SK-N-DZ (cell line): ENCODE measurements around the gene SHPK. TPM values are rescaled to one million over a fixed set of nuclear protein-coding genes. Genes with fewer than 3 reads are reported as not detected.

ENCODE experiments used
- DNase-seq: peaks from one replicate; pipeline ENCODE4 v3.0.0-alpha.2; 2015; ENCODE audit warnings: low spot score
- polyA plus RNA-seq, 2 experiments: library from polyadenylated mRNA; depleted of rRNA; stranded (reverse); fragments of >200 nt; gene quantifications; 2 replicates each; pipeline ENCODE4 v1.2.3, GENCODE V29; 2014

SHPK gene, protein sequence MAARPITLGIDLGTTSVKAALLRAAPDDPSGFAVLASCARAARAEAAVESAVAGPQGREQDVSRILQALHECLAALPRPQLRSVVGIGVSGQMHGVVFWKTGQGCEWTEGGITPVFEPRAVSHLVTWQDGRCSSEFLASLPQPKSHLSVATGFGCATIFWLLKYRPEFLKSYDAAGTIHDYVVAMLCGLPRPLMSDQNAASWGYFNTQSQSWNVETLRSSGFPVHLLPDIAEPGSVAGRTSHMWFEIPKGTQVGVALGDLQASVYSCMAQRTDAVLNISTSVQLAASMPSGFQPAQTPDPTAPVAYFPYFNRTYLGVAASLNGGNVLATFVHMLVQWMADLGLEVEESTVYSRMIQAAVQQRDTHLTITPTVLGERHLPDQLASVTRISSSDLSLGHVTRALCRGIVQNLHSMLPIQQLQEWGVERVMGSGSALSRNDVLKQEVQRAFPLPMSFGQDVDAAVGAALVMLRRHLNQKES
- 29.7 and 32.4 TPM in 2 replicates for polyA plus RNA-seq (2014; cell fraction: cytosol; rRNA removed)
- 15.1 and 17.5 TPM in 2 replicates for polyA plus RNA-seq (2014; cell fraction: nucleus; rRNA removed)

DNA sequence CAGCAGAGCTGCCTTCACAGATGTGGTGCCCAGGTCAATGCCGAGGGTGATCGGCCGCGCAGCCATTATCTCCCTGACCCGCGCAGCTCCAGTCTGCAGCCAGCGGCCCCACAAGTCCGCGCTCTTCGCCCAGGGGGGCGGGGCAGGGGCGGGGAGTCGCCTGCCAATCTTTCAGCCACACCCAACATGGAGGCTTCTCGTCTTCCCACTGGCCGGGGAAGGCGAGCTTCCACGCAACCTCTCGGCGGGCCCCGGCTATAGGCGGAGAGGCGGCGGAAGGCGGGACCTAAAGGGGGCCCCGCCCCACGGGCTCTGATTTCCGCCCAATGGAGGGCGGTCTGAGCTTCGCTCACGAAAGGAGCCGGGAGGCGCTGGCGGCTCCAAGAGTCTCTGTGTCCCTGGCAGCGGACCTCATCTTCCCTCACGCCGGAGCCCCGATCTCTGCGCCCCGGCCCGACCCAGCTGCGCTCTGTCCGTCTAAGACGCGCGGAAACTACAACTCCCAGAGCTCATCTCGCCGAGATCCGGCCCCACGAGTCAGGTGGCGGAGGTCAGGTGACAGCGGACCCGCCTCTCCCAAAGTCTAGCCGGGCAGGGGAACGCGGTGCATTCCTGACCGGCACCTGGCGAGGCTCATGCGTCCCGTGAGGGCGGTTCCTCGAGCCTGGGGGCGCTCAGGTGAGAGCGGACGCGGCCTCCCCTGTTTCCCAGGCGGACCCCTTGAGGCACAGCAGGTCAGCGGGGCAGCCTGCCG lies at the start of gene SHPK, which contains the start of gene CTNS:
Gene SHPK, minus strand, starts transcription at position 97 of the 754 bp plus-strand sequence. Its CDS starts 31 bp downstream, at position 66.
Gene CTNS, plus strand, starts transcription at position 607 of the 754 bp plus-strand sequence. CDS start 3,447 bp downstream, outside the sequence.
- DNase-seq = peak; percentile 98

DNA sequence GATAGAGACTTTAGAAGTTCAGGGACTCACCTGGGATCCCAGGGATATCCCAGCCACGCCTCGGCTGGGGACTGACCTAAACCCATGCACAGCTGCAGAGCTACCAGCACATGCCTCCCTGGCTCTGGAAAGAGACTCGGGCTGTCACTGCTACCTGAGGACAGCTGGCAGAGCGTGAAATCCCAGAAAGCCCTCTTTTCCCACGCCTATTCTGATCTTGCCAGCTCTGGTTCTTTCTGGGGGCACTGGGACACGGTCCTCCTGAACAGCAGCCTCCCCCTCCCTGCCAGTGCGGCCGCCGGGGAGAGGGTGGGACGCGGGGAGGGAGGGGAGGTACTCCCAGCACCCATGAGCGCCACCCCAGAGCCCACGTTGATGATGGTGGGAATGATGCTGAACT lies 49.1 kb upstream of the SHPK start:
- no peak for DNase-seq

DNA sequence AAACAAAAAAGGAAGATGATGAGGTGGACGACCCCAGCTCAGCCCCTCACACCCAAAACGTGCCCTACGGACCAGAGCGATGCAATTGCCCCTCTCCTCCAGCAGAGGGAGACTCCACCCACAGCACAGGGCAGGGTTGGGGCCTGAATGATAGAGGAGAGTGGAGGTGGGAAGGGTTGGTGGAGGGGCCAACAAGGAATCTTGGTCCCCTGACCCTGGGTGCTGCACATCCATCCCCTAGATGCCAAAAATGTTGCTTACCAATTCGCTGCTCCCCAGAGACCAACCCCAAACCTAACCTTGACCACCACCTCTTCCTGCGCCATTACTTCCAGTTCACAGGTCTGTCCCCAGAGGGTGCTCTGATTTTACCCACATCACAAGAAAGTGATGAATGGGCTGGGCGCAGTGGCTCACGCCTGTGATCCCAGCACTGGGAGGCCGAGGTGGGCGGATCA lies 47.0 kb upstream of the SHPK start:
- DNase-seq = peak; percentile 61

DNA sequence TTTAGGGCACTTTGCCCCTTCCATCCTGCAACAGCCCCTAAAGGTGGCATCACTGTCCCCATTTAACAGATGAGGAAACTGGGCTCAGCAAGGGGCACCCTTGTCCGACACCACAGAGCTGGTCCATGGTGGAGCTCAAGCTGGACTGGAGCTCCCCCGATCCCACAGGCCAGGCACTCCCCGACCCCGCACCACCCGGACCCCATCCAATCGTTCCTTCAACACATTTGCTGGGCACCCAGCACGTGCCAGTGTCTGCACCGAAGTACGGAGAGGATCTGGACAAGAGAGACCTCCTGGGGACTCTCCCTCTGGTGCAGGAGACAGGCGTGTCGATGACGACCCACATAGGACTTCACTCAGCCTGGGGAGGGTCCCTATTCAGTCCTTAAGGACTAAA lies 46.0 kb upstream of the SHPK start:
- DNase-seq = no peak

DNA sequence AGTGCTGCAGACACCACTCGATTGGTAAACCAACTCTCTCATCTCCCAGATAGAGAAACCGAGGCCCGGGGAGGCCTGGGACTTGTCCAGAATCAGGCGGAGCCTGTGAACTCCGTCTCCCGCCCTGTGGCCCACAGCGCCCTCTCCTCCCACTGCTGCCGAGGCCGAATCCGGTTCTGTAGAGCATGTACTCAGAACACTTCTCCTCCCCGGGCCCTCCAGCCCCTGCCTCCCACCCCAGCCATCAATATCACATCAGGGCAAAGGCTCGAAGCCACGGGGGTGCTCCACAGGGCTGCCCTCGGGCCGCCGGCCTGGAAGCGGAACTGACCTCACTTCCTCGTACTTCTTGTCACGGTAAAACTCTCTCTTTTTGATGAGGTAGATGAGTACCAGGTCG lies 45.5 kb upstream of the SHPK start:
- no peak for DNase-seq

DNA sequence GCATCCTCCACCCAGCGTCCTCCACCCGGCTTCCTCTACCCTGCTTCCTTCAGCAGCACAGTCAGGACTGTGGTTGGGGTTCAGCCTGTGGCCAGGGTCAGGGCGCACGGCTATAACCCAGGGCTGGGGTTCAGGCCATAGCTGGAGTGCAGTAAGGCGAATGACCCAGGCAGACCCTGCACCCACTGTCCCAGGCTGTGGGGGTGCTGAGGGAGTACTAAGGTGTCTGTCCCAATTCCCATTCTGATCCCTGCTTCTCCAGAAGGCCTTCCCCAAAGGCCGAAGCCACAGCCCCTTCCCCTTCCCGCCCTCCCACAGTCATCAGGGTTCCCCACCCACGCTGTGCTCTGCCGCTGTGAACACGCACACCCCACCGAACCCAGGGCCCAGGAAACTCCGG lies 45.0 kb upstream of the SHPK start:
- DNase-seq = no peak

- DNase-seq = no peak
These were observed 43.6 kb upstream of the SHPK start for GRCh38 chr17:3679531-3680126.

- DNase-seq = no peak
These were observed 42.9 kb upstream of the SHPK start for GRCh38 chr17:3678821-3679530.

GRCh38 chr17:3678095-3678820 lies 42.2 kb upstream of the SHPK start:
- no peak for DNase-seq

DNA sequence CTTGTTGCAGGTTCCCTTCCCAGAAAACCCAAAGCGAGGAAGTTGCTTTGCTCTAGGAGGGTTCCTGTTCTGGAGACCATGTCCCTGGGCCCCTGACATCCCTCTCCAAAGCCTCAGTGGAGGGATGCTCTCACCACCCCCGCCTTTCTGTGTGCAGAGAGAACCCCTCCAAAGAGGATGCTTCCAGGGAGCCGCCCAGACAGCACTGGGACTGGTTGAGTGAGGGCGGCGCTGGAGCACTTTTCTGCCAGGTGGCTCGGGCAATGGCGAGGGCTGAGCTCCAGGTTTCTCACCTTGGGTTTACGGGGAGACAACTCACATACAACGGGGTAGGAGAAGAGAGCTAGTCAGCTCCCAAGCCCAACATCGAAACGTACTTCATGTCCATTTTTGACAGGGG lies 39.8 kb upstream of the SHPK start:
- DNase-seq = no peak

DNA sequence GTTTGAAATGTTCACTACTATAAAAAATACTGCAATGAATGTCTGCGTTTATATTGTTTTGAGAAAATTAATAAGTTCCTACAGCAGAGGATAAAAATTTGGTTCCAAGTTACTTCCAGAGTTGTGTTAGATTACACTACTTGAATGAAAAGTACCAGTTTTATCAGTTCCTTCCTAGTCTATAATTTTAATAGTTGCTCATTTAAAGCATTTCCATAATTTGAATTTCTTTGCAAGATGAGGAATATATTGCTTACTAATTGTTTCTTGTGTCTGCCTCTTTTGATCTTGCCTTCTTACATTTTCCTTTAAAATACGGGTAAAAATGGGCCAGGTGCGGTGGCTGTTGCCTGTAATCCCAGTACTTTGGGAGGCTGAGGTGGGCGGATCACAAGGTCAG lies 36.5 kb upstream of the SHPK start:
- no peak for DNase-seq

DNA sequence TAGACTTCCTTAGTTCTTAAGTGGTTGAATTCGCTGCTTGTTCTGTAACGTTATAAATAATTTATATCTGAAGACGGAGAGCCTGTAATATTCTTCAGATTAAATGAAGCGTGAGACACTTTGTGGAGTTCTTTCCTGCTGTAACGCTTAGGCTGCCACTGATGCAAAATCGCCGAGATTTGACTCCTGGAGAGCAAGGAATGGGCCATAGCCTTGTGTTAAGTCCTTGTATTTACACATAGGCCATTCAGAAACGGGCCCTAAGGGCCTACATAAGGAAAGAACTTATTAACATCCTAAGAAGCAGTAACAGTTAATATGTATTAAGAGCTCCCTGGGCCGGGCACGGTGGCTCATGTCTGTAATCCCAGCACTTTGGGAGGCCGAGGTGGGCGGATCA lies 33.5 kb upstream of the SHPK start:
- DNase-seq = no peak

- no peak for DNase-seq
These were observed 33.0 kb upstream of the SHPK start for GRCh38 chr17:3669085-3669347.

DNA sequence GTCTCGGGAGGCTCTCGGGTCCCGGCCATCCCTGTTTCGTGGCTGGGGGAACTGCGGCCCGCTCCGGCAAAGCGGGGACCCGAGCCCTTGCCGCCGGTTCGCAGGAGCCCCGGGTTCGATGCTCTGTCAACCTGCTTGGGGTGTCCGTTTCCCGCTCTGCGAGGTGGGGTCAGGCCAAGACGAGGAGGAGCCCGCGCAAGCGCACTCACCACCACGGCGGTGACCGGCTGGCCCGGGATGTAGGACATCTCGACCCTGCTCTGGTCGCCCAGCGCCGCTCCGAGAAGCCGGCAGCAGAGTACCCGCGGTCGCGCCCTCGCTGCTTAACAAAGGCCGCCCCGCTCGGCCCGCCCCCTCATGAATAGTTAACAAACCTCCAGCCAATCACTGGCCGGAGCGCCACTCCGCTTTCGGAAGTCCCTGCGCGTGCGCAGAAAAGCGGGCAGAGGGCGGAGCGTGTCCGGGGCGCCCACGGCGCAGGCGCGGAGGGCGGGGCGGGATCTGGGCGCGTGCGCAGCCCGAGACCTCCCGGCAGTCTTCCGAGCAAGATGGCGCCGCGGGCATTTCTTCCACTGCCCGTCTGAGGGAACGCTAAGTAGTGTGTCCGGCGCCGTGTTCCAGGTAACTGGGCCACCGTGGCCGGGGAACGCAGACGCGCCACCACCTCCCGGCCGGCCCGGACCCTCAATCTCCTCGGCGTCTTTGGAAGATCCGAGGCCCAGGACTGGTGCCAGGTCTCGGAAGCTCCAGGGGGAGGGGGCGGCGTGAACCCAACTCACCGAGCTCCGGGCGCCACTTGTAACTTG lies 32.4 kb upstream of the SHPK start, which contains the start of the genes EMC6 and TAX1BP3:
Gene EMC6, plus strand, starts transcription at position 534 of the 806 bp plus-strand sequence. CDS start 335 bp downstream, outside the sequence.
Gene TAX1BP3, minus strand, starts transcription at position 300 of the 806 bp plus-strand sequence. Its CDS starts 52 bp downstream, at position 248.
- DNase-seq = peak; percentile 99

- DNase-seq = peak; percentile 75
These were observed 31.6 kb upstream of the SHPK start for GRCh38 chr17:3667366-3668278.

- DNase-seq = no peak
These were observed 30.5 kb upstream of the SHPK start for GRCh38 chr17:3666516-3666915.

DNA sequence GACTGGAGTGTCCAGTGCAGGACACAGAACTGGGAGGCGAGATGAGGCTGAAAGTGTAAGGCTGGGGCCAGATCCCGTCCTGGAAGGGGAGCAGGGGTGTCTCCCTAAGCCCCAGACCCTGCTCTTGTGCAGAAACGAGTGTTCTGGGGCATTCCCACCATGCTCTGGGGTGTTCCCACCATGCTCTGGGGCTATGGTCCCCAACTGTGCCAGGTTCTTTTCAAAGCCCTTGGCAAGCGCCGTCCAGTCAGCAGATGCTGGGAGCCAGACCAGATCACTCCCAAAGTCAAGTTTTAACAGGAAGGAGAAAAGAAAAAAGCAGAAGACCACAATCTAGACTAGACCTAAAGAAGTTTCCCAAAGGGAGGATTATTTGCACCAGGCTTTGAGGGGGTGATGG lies 29.8 kb upstream of the SHPK start:
- no peak for DNase-seq
